ENCODE results near the gene ZNF764.
"Not testable (repeated sequence)": the region's sequence is repeated elsewhere in the genome, so short reads cannot be mapped to it uniquely, and the experiment has no call there.

ZNF764 gene

GRCh38 chr16:30557957-30558788 is at the start of gene ZNF764:
ZNF764 (minus strand) TSS chr16:30558374; CDS start chr16:30558182, 192 bp downstream.
- peak; percentile 92 to 96 for DNase-seq (ENCODE audit: extremely low read depth in 1 of 2, low read depth in 1 of 2)

GRCh38 chr16:30606004-30606403 is 47.8 kb upstream of the ZNF764 start:
- no peak for DNase-seq (ENCODE audit: extremely low read depth in 1 of 2, low read depth in 1 of 2)

- DNase-seq (ENCODE audit: extremely low read depth in 1 of 2, low read depth in 1 of 2) = no peak
Measured at GRCh38 chr16:30605158-30605557, 47.0 kb upstream of the ZNF764 start.

DNA sequence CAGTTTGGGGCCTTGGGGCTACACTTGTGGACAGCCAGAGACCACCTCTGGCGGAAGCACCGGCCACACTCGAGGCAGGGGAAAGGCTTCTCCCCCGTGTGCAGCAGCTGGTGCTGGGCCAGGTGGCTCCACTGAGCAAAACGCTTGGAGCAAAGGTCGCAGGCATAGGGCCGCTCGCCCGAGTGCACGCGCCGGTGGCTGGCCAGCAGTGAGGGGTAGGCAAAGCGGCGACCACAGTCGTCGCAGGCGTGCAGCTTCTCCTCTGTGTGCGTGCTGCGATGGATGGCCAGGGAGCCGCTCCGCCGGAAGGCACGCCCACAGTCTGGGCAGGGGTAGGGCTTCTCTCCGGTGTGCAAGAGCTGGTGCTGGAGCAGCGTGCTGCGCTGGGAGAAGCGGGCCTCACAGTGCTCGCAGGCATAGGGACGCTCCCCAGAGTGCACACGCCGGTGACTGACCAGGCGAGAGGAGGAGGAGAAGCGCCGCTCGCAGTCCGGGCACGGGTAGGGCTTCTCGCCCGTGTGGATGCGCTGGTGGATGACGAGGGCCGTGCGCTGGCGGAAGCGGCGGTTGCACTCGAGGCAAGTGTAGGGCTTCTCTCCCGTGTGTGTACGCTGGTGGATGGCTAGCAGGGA is 46.3 kb upstream of the ZNF764 start:
- DNase-seq (ENCODE audit: extremely low read depth in 1 of 2, low read depth in 1 of 2) = no peak

DNA sequence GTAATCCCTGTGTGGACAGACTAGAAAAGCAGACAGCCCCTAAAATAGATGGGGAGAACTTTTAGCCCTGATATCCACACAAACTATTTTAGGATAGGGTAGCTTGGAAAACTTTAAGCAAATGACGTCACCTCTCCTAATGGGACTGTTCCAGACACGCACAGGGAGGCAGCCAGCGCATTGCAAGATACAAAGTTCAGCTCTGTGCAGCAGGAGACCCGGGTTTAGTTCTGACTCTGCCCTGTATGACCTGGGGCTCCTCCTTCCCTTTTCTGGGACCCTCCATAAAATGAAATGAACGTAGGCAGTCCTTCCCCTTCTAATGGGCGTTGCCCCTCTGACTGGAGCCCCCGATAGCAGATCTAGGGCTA is 45.8 kb upstream of the ZNF764 start:
- no peak for DNase-seq (ENCODE audit: extremely low read depth in 1 of 2, low read depth in 1 of 2)

GRCh38 chr16:30602616-30603277 is 44.6 kb upstream of the ZNF764 start:
- DNase-seq (ENCODE audit: extremely low read depth in 1 of 2, low read depth in 1 of 2) = no peak

DNA sequence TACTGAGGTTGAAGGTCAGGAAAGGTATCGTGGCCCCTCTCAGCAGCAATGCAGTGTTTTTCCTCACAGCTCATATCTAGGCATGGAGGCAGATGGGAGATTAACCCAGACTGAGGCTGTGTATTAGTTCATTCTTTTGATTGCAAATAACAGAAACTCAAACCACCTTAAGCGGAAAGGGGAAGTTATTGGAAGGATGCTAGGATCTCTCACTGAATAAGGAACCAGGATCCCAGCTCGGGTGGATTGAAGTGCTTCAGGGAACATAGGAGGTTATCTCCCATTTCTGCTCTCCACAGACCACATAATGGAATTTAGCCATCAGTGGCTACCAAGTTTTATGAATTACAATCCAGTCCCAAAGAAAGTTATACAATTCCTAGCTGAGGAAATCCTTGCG is 43.8 kb upstream of the ZNF764 start:
- DNase-seq (ENCODE audit: extremely low read depth in 1 of 2, low read depth in 1 of 2) = no peak

- DNase-seq (ENCODE audit: extremely low read depth in 1 of 2, low read depth in 1 of 2) = no peak
Measured at GRCh38 chr16:30600929-30601328, 42.8 kb upstream of the ZNF764 start.

- no peak for DNase-seq (ENCODE audit: extremely low read depth in 1 of 2, low read depth in 1 of 2)
Measured at GRCh38 chr16:30600215-30600614, 42.0 kb upstream of the ZNF764 start.

GRCh38 chr16:30592871-30593270 is 34.7 kb upstream of the ZNF764 start:
- DNase-seq (ENCODE audit: extremely low read depth in 1 of 2, low read depth in 1 of 2) = no peak

- not testable (repeated sequence) for DNase-seq (ENCODE audit: extremely low read depth in 1 of 2, low read depth in 1 of 2)
Measured at GRCh38 chr16:30590869-30591268, 32.7 kb upstream of the ZNF764 start.

- not testable (repeated sequence) for DNase-seq (ENCODE audit: extremely low read depth in 1 of 2, low read depth in 1 of 2)
Measured at GRCh38 chr16:30589582-30589981, 31.4 kb upstream of the ZNF764 start.

GRCh38 chr16:30588651-30589050 is 30.5 kb upstream of the ZNF764 start:
- no peak for DNase-seq (ENCODE audit: extremely low read depth in 1 of 2, low read depth in 1 of 2)

DNA sequence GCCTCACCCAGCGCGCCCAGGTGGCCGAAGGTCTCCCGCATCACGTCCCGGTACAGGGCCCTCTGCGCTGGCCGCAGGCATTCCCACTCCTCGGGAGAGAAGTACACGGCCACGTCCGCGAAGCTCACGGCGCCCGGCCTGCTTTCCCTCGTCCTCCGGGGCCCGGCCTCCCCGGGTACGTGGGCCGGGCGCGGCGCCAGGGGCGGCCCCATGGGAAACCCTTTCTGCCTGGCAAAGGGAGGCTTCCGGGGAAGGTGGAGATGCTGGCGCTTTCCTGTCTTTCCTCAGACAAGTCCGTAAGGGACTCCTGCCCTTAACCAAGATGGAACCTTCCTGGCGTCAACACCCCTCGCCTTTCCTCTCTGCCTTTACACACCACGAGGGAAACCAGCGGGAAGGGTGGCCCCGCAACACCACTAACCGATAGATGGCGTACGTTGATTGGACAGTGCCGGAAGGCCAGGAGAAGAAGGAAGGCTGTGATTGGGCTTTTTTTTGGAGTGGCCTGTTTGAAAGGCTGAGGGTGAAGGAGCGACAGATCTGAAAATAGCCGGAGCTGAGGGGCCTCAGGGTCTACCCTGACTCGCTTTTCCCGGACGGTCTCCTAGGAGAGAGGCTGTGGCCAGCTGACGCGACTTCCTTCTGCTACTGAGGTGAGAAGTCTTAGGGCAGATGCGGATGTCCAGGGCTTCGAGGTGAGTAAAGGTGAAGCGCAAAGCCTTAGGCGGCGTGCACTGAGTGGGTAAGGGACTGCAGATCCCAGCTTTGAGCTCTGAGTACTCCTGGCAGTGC is 27.4 kb upstream of the ZNF764 start, which contains the start of gene ZNF785:
ZNF785 (minus strand) TSS at position 298 of the 792 bp plus-strand sequence; CDS start at position 212, 86 bp downstream.
- DNase-seq (ENCODE audit: extremely low read depth in 1 of 2, low read depth in 1 of 2) = peak; percentile 74 to 88

GRCh38 chr16:30585022-30585399 is 26.8 kb upstream of the ZNF764 start:
- DNase-seq (ENCODE audit: extremely low read depth in 1 of 2, low read depth in 1 of 2) = no peak

DNA sequence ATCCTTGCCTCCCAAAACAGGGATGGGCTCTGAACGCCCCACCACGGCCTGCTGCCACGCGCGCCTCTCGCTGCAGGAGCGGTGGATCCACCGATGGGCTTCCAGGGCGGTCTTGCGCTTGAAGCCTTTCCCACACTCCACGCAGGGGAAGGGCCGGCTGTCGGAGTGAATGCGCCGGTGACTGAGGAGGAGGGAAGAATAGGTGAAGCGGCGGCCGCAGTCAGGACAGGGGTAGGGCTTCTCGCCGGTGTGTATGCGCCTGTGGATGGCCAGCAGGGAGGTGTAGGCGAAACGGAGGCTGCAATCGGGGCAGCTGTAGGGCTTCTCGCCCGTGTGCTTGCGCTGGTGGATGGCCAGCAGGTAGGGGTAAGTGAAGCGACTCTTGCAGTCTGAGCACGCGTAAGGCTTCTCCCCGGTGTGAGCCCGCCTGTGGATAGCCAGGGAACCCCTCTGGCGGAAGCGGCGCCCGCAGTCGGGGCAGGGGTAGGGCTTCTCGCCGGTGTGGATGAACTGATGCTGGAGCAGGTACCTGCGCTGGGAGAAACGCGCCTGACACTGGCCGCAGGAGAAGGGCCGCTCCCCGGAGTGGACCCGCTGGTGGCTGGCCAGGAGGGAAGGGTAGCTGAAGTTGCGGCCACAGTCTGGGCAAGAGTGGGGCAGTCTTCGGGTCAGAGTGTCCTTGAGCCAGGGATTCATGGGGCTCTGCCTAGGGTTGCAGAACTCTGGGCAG is 24.6 kb upstream of the ZNF764 start:
- DNase-seq (ENCODE audit: extremely low read depth in 1 of 2, low read depth in 1 of 2) = no peak

GRCh38 chr16:30581457-30581856 is 23.3 kb upstream of the ZNF764 start:
- DNase-seq (ENCODE audit: extremely low read depth in 1 of 2, low read depth in 1 of 2) = no peak

DNA sequence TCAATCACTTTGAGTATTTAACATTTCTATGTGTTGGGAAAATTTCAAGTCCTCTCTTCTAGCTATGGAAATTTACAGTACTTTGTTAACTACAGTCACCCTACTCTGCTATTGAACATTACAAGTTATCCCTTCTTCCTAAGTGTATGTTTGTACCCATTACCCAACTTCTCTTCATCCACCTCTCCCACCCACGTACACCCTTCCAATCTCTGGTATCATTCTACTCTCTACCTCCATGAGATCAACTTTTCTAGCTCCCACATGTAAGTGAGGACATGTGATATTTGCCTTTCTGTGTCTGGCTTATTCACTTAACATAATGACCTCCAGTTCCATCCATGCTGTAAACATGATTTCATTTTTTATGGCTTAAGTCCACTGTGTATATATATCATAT is 16.5 kb upstream of the ZNF764 start:
- no peak for DNase-seq (ENCODE audit: extremely low read depth in 1 of 2, low read depth in 1 of 2)

DNA sequence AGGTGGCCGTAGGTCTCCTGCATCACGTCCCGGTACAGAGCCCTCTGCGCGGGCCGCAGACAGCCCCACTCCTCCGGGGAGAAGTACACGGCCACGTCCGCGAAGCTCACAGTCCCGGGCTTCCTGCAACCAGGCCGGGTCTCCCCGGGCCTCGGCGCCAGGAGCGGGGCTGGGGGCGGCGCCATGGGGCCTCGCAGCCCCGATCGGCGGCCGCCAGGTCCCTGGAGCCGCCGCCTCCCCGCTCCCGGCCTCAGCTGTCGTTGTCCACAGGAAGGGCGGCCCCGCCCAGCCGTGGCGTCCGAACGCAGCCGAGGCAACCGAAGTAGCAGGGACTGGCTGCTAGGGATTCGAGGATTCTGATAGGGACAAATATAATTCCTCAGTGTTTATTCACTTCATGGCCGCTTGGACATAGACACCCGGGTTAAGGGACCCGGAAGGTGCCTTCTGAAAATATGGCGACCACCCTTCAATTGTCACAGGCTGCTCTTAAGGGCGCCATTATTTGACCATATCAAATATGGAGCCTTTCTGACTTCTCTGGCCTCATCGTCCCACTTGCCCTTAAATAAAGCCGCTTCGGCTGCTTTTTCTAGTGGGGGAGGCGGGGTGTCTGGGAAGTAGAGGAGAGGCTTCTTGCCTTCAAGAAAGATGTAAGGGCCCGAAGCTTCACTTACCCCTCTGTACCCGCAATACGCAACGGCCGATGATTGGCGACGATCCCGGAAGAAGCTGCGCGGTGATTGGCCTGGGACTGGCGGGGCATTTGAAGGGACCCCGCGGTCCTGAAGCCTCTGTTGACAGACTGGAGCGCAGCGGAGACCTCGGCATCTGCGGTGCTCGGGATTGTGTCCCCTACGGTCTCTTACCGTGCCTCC is 13.5 kb upstream of the ZNF764 start, which contains the start of gene ZNF688:
ZNF688 (minus strand) TSS at position 270 of the 878 bp plus-strand sequence; CDS start at position 185, 85 bp downstream.
- DNase-seq (ENCODE audit: extremely low read depth in 1 of 2, low read depth in 1 of 2) = peak; percentile 83 to 90

Measured in activated CD8-positive, alpha-beta memory T cell treated with anti-CD3 and anti-CD28 coated beads for 1 hour (primary cell).